Glomerular visceral epithelial cell (primary cell): ENCODE results near the gene LRWD1.
"Not testable (repeated sequence)": the region's sequence is repeated elsewhere in the genome, so short reads cannot be mapped to it uniquely, and the experiment has no call there.

Experiments used
- DNase-seq: peaks from one replicate; pipeline ENCODE4 v3.0.0-alpha.2; 2016; ENCODE audit errors: extremely low spot score

The LRWD1 gene

GRCh38 chr7:102444961-102445673 is 19.7 kb upstream of the LRWD1 start:
- DNase-seq, result no peak

DNA sequence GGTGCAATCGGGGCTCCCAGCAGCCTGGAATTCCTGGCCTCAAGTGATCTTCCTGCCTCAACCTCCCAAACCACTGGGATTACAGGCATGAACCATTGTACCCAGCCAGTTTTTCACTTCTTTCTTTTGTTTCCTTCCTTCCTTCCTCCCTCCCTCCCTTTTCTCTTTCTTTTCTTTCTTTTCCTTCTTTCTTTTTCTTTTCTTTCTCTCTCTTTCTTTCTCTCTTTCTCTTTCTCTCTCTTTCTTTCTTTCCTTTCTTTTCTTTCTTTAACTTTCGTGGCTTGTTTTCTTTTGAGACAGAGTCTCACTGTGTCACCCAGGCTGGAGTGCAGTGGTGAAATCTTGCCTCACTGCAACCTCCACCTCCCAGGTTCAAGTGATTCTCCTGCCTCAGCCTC is 19.1 kb upstream of the LRWD1 start:
- no peak for DNase-seq

DNA sequence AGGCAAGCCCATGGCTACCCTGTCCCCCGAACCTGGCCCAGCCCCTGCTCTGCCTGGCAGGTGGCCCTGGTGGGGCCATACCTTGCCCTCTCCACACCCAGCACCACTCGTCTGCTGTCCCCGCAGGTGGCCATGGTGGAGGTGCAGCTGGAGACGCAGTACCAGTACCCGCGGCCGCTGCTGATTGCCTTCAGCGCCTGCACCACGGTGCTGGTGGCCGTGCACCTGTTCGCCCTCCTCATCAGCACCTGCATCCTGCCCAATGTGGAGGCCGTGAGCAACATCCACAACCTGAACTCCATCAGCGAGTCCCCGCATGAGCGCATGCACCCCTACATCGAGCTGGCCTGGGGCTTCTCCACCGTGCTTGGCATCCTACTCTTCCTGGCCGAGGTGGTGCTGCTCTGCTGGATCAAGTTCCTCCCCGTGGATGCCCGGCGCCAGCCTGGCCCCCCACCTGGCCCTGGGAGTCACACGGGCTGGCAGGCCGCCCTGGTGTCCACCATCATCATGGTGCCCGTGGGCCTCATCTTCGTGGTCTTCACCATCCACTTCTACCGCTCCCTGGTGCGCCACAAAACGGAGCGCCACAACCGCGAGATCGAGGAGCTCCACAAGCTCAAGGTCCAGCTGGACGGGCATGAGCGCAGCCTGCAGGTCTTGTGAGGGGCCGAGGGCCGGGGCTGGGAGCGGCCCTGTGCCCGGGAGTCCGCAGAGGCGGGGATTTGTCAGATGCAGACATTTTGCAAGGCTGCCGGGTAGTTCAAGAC is 18.2 kb upstream of the LRWD1 start:
- no peak for DNase-seq

GRCh38 chr7:102447311-102447710 is 17.5 kb upstream of the LRWD1 start:
- no peak for DNase-seq

- no peak for DNase-seq
These were observed 15.6 kb upstream of the LRWD1 start for GRCh38 chr7:102449136-102449535.

DNA sequence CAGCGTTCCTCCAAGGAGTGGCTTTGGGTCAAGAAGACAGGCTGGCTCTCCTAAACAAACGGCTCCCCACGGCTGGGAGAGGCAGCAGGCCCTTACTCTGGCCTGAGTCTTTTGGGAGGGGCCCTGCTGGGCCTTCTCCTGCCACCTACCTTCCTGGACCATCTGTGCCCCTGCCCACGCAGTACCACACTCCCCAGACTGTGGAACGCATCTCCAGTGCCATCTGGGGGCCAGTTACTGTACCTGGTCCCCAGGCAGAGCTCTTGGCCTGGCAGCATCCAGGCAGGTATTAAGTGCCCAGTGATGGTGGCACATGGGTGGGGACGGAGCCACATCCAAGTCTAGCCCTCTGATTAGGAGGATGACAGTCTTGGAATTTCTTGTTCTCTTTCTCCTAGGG is 14.5 kb upstream of the LRWD1 start:
- no peak for DNase-seq

DNA sequence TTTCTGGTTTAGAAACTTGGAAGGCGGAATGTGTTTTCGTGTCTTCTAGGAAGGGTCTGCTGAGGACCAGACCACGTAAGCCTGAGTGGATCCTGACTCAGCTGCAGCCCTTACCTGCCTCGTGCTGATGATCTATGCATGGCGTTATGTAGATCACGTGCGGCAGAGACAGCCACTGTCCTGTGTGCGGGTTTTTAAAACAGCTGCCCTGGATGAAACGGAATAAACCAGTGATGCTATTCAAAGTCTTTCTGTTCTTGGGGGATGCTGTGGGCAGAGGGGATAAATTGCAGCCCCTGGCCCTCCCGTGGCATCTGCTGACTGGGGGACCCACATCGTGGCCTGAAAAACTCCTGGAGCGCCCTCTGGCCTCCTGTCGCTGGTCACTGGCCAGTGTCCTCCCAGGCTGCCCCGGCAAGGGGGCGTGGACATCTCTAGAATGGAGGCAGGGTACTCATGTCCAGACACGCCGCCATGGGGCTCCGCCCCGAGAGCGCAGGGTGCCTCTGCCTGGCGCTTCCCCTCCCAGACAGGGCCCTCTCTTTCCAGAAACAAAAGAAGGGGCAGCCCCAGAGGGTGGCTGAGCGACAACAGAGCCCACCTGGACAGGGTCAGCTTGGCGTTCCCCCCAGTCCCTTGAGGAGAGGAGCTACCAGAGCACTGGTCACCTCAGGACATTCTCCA is 13.3 kb upstream of the LRWD1 start:
- peak; percentile 27 for DNase-seq

- no peak for DNase-seq
These were observed 12.3 kb upstream of the LRWD1 start for GRCh38 chr7:102452451-102452850.

DNA sequence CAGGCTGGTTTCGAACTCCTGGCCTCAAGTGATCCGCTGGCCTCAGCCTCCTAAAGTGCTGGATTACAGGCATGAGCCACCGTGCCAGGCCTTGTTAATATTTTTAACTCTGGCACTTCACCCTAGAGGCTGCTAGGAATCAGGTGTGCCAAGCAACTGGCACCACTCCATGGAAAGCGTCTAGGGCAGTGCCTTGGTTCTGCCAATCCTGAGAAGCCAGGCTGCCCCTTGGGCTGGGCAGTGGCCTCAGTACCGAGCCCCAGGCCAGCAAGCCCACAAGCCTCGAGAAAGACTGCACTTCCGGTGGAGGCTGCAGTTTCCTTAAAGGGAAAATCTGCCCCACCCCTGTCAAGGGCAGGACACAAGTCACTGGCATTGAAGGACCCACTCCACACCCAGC is 11.5 kb upstream of the LRWD1 start:
- no peak for DNase-seq

- DNase-seq, result no peak
These were observed 10.3 kb upstream of the LRWD1 start for GRCh38 chr7:102454468-102454867.

DNA sequence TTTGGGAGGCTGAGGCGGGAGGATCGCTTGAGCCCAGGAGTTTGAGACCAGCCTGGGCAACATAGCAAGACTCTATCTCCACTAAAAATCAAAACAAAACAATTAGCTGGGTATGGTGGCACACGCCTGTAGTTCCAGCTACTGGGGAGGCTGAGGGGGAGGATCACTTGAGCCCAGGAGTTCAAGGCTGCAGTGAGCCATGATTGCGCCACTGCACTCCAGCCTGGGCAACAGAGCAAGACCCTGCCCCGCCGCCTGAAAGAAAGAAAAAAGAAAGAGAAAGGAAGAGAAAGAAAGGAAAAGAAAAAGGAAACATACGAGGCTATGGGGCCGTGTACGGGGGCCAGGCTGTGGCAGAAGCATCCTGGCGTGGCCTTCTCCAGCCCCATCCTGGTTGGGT is 9.9 kb upstream of the LRWD1 start:
- DNase-seq, result not testable (repeated sequence)

- no peak for DNase-seq
These were observed 9.2 kb upstream of the LRWD1 start for GRCh38 chr7:102455596-102455995.

- no peak for DNase-seq
These were observed 8.5 kb upstream of the LRWD1 start for GRCh38 chr7:102456327-102456726.

- DNase-seq, result no peak
These were observed 7.3 kb upstream of the LRWD1 start for GRCh38 chr7:102457352-102457924.

- DNase-seq, result no peak
These were observed 5.5 kb upstream of the LRWD1 start for GRCh38 chr7:102459221-102459844.

GRCh38 chr7:102460467-102460866 is 4.3 kb upstream of the LRWD1 start:
- DNase-seq, result no peak

GRCh38 chr7:102463841-102464576 is 775 bp upstream of the LRWD1 start:
- DNase-seq, result peak; percentile 26

DNA sequence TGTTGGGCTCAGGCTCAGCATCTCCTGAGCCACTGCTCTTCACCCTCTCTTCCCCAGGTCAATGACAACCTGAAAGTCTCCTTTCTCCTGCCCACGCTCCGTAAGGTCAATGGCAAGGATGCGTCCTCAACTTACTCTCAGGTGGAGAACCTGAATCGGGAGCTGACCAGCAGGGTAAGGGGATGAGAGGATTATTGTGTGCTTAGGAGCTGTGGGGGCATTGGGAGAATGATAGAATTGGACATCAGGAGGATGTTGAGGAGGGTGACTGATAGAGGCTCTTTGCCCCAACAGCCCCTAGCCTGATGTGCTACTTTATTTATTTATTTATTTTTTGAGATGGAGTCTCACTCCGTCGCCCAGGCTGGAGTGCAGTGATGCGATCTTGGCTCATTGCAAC is 1.3 kb downstream of the LRWD1 start:
- no peak for DNase-seq

DNA sequence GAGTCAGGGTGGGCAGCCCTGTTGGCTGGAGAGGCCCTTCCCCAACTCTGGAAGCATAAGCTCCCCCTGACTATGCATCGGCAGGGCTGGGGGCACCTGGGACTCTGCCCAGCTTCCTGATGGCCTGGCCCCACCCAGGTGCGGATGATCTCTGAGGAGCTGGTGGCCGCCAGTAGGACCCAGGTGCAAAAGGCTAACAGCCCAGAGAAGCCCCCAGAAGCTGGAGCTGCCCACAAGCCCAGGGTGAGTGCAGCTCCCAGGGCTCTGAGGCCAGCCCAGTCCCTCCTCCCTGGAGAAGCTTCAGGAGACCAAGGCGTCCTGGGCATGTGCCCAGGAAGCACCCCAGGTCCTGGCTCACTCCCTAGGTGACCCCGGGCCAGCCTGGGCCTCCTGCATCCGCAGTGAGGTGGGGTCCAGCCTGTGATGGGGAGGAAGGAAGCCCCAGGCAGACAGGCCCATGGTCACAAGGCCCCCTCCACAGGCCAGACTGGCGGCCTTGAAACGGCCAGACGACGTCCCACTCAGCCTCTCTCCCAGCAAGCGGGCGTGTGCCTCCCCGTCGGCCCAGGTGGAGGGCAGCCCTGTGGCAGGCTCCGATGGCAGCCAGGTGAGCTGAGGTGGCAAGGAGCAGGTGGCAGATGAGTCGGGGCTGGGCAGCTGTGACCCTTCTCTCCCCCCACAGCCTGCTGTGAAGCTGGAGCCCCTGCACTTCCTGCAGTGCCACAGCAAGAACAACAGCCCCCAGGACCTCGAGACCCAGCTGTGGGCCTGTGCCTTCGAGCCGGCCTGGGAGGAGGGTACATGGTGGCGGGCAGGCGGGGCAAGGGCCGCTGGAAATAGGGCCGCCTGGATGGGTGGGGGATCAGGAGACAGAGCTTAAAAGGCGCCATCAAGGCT is 3.0 kb downstream of the LRWD1 start:
- no peak for DNase-seq
